Measurements from ENCODE around the gene BET1.

The BET1 gene

GRCh38 chr7:93980744-93981479, 23.2 kb downstream of the BET1 start:
- no peak overlapping the region for H3K9ac ChIP-seq (ENCODE audit: low read length)
- peaks cover 31% of the 10 kb centered on the region for H3K4me1 ChIP-seq (ENCODE audit: control insufficient read depth, insufficient read depth, low read length)
- no peaks in the 10 kb centered on the region for H3K27me3 ChIP-seq (ENCODE audit: control insufficient read depth, insufficient read depth, low read length)
- H3K9me3 ChIP-seq (ENCODE audit: control insufficient read depth, insufficient read depth, low read depth, low read length): no peaks in the 10 kb centered on the region
- no peaks in the 10 kb centered on the region for H3K36me3 ChIP-seq (ENCODE audit: control insufficient read depth, insufficient read depth, low read length)
- H3K27ac ChIP-seq (ENCODE audit: low read depth, low read length): 0 out of 2 replicates have a peak overlapping the region, but pooled peaks have one; percentile 34
- no peak overlapping the region for H3K4me3 ChIP-seq (ENCODE audit: low read depth, low read length)

GRCh38 chr7:93977211-93977950, 26.8 kb downstream of the BET1 start:
- peaks cover 25% of the 10 kb centered on the region for H3K4me1 ChIP-seq (ENCODE audit: control insufficient read depth, insufficient read depth, low read length)
- no peak overlapping the region for H3K4me3 ChIP-seq (ENCODE audit: low read depth, low read length)
- H3K27me3 ChIP-seq (ENCODE audit: control insufficient read depth, insufficient read depth, low read length): no peaks in the 10 kb centered on the region
- no peak overlapping the region for H3K9ac ChIP-seq (ENCODE audit: low read length)
- no peak overlapping the region for H3K27ac ChIP-seq (ENCODE audit: low read depth, low read length)
- no peaks in the 10 kb centered on the region for H3K9me3 ChIP-seq (ENCODE audit: control insufficient read depth, insufficient read depth, low read depth, low read length)
- no peaks in the 10 kb centered on the region for H3K36me3 ChIP-seq (ENCODE audit: control insufficient read depth, insufficient read depth, low read length)

- Histone ChIP-seq H3K4me3 (ENCODE audit: low read depth, low read length) (no peak overlapping the region), H3K4me1 (ENCODE audit: control insufficient read depth, insufficient read depth, low read length) (peaks cover 11% of the 10 kb centered on the region; the same call in 1 of the 2 replicates), H3K9me3 (ENCODE audit: control insufficient read depth, insufficient read depth, low read depth, low read length) (no peaks in the 10 kb centered on the region), H3K27me3 (ENCODE audit: control insufficient read depth, insufficient read depth, low read length) (no peaks in the 10 kb centered on the region), H3K36me3 (ENCODE audit: control insufficient read depth, insufficient read depth, low read length) (no peaks in the 10 kb centered on the region), H3K27ac (ENCODE audit: low read depth, low read length) (no peak overlapping the region), H3K9ac (ENCODE audit: low read length) (no peak overlapping the region)
Observed at GRCh38 chr7:93973134-93973533, 31.0 kb downstream of the BET1 start.

- Histone ChIP-seq H3K9me3 (ENCODE audit: control insufficient read depth, insufficient read depth, low read depth, low read length) (no peaks in the 10 kb centered on the region), H3K4me3 (ENCODE audit: low read depth, low read length) (no peak overlapping the region), H3K9ac (ENCODE audit: low read length) (no peak overlapping the region), H3K27ac (ENCODE audit: low read depth, low read length) (no peak overlapping the region), H3K27me3 (ENCODE audit: control insufficient read depth, insufficient read depth, low read length) (no peaks in the 10 kb centered on the region), H3K36me3 (ENCODE audit: control insufficient read depth, insufficient read depth, low read length) (no peaks in the 10 kb centered on the region), H3K4me1 (ENCODE audit: control insufficient read depth, insufficient read depth, low read length) (peaks cover 11% of the 10 kb centered on the region; the same call in 1 of the 2 replicates)
Observed at GRCh38 chr7:93972029-93972725, 32.0 kb downstream of the BET1 start.

- Histone ChIP-seq H3K9me3 (ENCODE audit: control insufficient read depth, insufficient read depth, low read depth, low read length) (no peaks in the 10 kb centered on the region), H3K27me3 (ENCODE audit: control insufficient read depth, insufficient read depth, low read length) (no peaks in the 10 kb centered on the region), H3K4me3 (ENCODE audit: low read depth, low read length) (no peak overlapping the region), H3K27ac (ENCODE audit: low read depth, low read length) (no peak overlapping the region), H3K4me1 (ENCODE audit: control insufficient read depth, insufficient read depth, low read length) (no peaks in the 10 kb centered on the region), H3K9ac (ENCODE audit: low read length) (no peak overlapping the region), H3K36me3 (ENCODE audit: control insufficient read depth, insufficient read depth, low read length) (no peaks in the 10 kb centered on the region)
Observed at GRCh38 chr7:93968911-93969620, 35.1 kb downstream of the BET1 start.

- Histone ChIP-seq H3K27ac (ENCODE audit: low read depth, low read length) (no peak overlapping the region), H3K9ac (ENCODE audit: low read length) (no peak overlapping the region), H3K9me3 (ENCODE audit: control insufficient read depth, insufficient read depth, low read depth, low read length) (no peaks in the 10 kb centered on the region), H3K4me1 (ENCODE audit: control insufficient read depth, insufficient read depth, low read length) (no peaks in the 10 kb centered on the region), H3K27me3 (ENCODE audit: control insufficient read depth, insufficient read depth, low read length) (no peaks in the 10 kb centered on the region), H3K4me3 (ENCODE audit: low read depth, low read length) (no peak overlapping the region), H3K36me3 (ENCODE audit: control insufficient read depth, insufficient read depth, low read length) (no peaks in the 10 kb centered on the region)
Observed at GRCh38 chr7:93964813-93965212, 39.3 kb downstream of the BET1 start.

- H3K9me3 ChIP-seq (ENCODE audit: control insufficient read depth, insufficient read depth, low read depth, low read length): no peaks in the 10 kb centered on the region
- H3K27ac ChIP-seq (ENCODE audit: low read depth, low read length): no peak overlapping the region
- H3K27me3 ChIP-seq (ENCODE audit: control insufficient read depth, insufficient read depth, low read length): no peaks in the 10 kb centered on the region
- H3K36me3 ChIP-seq (ENCODE audit: control insufficient read depth, insufficient read depth, low read length): no peaks in the 10 kb centered on the region
- H3K9ac ChIP-seq (ENCODE audit: low read length): no peak overlapping the region
- H3K4me3 ChIP-seq (ENCODE audit: low read depth, low read length): no peak overlapping the region
- no peaks in the 10 kb centered on the region for H3K4me1 ChIP-seq (ENCODE audit: control insufficient read depth, insufficient read depth, low read length)
Observed at GRCh38 chr7:93964262-93964661, 39.9 kb downstream of the BET1 start.

- no peaks in the 10 kb centered on the region for H3K27me3 ChIP-seq (ENCODE audit: control insufficient read depth, insufficient read depth, low read length)
- H3K9ac ChIP-seq (ENCODE audit: low read length): no peak overlapping the region
- no peak overlapping the region for H3K27ac ChIP-seq (ENCODE audit: low read depth, low read length)
- H3K4me1 ChIP-seq (ENCODE audit: control insufficient read depth, insufficient read depth, low read length): no peaks in the 10 kb centered on the region
- no peaks in the 10 kb centered on the region for H3K9me3 ChIP-seq (ENCODE audit: control insufficient read depth, insufficient read depth, low read depth, low read length)
- H3K4me3 ChIP-seq (ENCODE audit: low read depth, low read length): no peak overlapping the region
- no peaks in the 10 kb centered on the region for H3K36me3 ChIP-seq (ENCODE audit: control insufficient read depth, insufficient read depth, low read length)
Observed at GRCh38 chr7:93960986-93961385, 43.2 kb downstream of the BET1 start.

- Histone ChIP-seq H3K9ac (ENCODE audit: low read length) (no peak overlapping the region), H3K27me3 (ENCODE audit: control insufficient read depth, insufficient read depth, low read length) (no peaks in the 10 kb centered on the region), H3K36me3 (ENCODE audit: control insufficient read depth, insufficient read depth, low read length) (no peaks in the 10 kb centered on the region), H3K4me1 (ENCODE audit: control insufficient read depth, insufficient read depth, low read length) (no peaks in the 10 kb centered on the region), H3K9me3 (ENCODE audit: control insufficient read depth, insufficient read depth, low read depth, low read length) (no peaks in the 10 kb centered on the region), H3K4me3 (ENCODE audit: low read depth, low read length) (no peak overlapping the region), H3K27ac (ENCODE audit: low read depth, low read length) (no peak overlapping the region)
Observed at GRCh38 chr7:93958651-93959050, 45.5 kb downstream of the BET1 start.

- no peak overlapping the region for H3K9ac ChIP-seq (ENCODE audit: low read length)
- no peaks in the 10 kb centered on the region for H3K27me3 ChIP-seq (ENCODE audit: control insufficient read depth, insufficient read depth, low read length)
- H3K36me3 ChIP-seq (ENCODE audit: control insufficient read depth, insufficient read depth, low read length): no peaks in the 10 kb centered on the region
- no peak overlapping the region for H3K4me3 ChIP-seq (ENCODE audit: low read depth, low read length)
- no peaks in the 10 kb centered on the region for H3K9me3 ChIP-seq (ENCODE audit: control insufficient read depth, insufficient read depth, low read depth, low read length)
- no peak overlapping the region for H3K27ac ChIP-seq (ENCODE audit: low read depth, low read length)
- no peaks in the 10 kb centered on the region for H3K4me1 ChIP-seq (ENCODE audit: control insufficient read depth, insufficient read depth, low read length)
Observed at GRCh38 chr7:93958216-93958615, 45.9 kb downstream of the BET1 start.
